ENCODE measurements around the gene DPP9.

DPP9 gene

DNA sequence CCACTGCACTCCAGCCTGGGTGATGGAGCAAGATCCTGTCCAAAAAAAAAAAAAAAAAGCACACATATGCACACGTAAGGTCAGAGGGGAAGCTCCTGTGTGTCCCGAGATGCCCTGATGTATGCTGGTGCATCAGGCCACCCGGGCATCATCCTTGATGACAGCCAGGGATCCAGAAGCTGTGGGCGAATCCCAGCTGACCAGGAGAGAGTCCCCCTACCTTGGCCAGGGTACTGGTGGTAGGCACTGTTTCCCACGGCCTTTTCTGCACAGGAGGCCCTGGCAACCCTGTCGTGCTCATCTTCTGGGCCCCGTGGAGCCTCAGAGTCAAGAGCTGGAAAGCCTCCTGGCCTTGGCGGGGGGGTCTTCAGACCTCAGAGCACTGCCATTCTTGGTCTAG, 67.5 kb downstream of the DPP9 start:
- DNase-seq (ENCODE audit: low spot score), result no peak

DNA sequence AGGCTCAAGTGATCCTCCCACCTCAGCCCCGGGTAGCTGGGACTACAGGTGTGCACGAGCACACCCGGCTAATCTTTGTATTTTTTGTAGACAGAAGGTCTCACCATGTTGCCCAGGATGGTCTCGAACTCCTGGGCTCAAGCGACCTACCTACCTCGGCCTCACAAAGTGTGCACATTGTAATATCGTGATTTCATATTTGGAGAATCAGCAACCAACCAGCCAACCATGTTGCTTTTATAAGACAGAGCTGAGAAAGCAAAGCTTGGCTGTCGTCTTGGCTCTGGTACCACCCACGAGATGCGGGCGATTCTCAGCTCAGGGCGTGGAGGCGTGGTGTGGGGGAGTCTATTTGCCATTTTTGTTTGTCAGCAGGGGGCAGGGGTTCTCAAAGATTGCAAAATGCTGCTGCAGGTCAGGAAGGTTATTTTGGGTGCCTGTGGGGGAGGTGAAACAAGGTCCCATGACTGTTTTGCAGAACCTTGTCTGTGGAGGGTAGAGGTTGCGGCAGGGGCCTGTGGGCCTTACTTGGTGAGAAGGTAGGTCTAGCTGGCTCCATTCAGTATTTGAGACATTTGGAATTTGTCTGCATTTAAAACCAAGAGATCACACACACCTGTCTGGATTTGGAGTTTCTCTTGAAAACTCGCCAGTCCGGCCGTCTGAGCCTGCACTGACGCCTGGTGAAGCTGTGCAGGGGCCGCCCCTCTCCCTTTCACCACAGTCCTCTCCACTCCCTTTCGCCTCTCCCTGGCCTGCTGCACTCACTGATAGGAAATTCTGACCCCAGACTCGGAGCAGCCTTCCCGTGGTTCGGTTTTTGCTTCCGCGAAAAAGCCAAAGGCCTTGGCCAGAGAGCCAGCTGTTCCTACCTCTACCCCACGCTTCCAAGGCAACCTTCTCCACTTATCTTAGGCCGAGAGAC, 68.9 kb downstream of the DPP9 start:
- no peak for DNase-seq (ENCODE audit: low spot score)

DNA sequence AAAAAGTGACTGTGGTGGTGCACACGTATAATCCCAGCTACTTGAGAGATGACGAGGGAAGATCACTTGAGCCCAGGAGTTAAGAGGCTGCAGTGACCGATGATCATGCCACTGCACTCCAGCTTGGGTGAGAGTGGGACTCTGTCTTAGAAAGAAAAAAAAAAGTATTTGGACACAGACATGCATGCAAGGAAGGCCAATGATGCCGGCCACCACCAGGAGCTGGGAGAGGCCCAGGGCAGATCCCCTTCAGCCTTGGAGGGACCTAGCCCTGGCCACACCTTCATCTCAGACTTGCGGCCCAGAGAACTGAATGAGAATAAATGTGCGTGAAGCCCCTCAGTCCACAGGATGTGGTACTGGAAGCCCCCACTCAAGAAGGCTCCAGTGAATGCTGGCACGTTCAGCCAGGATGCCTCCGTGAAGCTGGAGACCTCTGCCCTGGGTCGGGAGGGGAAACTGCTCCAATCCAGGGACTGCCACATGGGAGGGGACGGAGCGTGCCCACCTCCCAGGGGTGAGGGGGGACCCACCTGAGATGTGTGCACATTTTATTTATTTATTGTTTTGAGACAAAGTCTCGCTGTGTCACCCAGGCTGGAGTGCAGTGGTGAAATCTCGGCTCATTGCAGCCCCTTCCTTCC, 69.7 kb downstream of the DPP9 start:
- no peak for DNase-seq (ENCODE audit: low spot score)

DNA sequence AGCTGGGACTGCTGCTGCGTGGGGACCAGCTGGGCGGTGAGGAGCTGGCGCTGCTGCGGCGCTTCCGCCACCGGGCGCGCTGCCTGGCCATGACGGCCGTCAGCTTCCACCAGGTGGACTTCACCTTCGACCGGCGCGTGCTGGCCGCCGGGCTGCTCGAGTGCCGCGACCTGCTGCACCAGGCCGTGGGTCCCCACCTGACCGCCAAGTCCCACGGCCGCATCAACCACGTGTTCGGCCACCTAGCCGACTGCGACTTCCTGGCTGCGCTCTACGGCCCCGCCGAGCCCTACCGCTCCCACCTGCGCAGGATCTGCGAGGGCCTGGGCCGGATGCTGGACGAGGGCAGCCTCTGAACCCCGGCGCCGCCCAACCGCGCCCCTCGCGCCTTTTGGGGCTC, 71.6 kb downstream of the DPP9 start:
- no peak for DNase-seq (ENCODE audit: low spot score)

DNA sequence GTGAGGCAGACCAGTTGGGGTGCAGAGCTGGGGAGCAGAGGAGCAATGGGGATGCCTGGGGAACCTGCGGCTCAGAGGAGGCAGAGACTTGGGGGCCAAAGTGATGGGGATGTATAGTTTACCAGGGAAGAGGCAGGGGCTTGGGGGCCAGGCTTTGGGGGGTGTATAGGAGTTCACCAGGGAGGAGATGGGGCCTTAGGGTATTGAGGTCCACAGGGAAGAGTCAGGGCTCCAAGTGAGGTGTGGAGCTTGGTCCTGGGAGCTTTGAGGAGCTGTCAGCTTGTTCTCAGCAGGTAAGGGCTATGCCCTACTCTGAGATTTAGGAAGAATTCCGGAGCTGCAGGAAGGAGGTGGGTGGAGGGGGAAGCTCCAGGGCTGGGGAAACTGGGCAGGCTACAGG, 73.5 kb downstream of the DPP9 start:
- DNase-seq (ENCODE audit: low spot score), result no peak

DNA sequence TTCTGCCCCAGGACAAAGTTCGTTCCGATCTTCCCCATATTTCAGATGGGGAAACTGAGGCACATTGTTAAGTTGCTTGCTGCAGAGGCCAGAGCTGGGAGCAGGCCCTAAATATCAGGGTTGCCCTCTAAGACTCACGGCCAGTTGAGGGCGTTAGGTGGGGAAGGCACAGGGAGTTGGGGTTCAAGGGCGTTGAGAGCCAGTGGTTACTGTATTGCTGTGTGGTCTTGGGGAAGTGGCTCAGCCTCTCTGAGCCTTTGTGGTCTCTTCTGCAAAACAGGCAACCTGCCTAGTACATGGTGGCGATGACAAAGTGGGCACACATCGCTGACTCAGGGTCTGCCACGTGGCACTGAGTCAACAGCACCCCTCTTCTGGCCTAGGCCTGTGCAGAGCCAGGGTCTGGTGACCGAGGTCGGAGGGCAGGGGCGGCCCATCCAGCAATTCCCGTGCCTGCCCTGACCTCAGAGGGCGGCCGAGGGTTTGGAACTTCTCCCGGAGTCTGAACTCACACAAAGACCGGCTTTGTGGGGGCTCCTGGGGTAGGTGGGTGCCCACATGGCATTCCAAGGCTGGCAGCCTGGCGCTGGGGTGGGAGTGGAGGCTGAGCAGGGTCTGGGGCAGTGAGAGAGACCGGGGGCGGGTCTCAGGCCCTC, 74.1 kb downstream of the DPP9 start:
- DNase-seq (ENCODE audit: low spot score), result no peak

DNA sequence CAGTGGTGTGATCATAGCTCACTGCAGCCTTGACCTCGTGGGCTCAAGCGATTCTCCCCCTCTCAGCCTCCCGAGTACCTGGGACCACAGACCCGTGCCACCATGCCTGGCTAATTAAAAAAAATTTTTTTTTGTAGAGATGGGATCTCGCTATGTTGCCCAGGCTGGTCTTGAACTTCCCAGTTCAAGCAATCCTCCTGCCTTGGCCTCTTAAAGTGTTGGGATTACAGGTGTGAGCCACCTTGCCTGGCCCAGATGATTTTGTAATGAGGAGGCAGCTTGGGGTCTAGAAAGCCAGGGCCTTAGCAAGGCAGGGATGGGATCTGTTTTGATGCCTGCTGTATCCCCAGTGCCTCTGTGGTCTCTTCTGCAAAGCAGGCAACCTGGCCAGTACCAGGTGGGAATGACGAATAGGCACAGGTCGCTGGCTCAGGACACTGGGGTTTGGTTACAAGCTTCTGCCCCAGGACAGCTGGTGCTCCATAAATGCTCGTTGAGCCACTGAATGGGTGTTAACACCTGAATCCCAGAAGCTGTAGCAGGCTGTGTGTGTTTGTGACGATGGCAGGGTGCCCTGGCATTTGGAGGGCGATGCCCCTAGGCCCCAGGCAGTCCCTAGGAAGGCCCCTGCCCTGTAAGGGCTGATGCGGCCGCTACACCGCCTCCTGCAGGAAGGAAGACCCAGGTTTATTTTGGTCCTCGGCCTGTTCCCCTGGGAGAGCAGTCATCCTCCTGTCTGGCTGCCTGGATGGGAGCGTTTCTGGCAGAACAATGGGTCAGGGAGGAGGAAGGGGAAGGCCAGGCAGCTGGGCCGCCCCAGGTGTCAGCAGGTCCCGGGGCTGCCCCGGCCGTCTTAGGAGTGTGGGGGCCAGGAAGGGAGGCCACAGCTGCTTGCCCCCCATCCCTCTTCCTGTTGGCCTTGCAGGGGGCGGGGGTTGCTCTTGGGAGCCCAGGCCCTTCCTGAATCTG, 75.7 kb downstream of the DPP9 start:
- DNase-seq (ENCODE audit: low spot score), result no peak

DNA sequence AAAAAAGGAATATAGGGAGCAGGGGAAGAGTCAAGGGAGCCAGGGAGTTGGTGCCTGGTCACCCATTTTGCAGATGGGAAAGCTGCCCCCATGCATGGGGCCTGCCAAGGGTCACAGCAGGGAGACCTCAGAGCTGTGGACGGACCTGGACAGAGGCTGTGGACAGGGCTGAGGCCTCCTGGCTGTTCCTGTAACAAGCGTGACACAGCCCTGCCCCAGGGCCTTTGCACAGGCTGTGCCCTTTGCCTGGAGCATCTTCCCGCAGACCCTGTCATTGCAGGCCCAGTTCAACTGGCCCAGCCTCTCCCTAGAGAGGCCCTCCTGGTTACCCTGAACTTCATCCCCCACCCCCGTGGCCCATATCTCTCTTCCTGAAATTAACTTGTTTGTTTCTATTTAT, 77.9 kb downstream of the DPP9 start:
- no peak for DNase-seq (ENCODE audit: low spot score)

DNA sequence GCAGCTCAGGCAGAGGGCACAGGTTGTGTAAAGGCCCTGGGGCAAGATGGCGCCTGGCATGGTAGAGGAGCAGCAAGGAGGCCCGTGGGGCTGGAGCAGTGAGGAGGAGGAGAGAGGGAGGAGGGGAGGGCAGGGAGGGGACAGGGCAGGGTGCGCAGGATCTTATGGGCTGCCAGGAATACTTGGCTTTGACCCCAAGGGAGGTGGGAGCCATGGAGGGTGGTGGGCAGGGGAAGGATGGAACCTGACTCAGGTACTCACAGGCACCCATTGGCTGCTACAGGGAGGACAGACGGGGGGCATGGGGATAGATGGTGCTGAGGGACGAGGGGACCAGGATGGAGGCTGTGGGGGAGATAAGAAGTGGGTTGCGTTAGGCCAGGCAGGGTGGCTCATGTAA, 81.0 kb downstream of the DPP9 start:
- no peak for DNase-seq (ENCODE audit: low spot score)

DNA sequence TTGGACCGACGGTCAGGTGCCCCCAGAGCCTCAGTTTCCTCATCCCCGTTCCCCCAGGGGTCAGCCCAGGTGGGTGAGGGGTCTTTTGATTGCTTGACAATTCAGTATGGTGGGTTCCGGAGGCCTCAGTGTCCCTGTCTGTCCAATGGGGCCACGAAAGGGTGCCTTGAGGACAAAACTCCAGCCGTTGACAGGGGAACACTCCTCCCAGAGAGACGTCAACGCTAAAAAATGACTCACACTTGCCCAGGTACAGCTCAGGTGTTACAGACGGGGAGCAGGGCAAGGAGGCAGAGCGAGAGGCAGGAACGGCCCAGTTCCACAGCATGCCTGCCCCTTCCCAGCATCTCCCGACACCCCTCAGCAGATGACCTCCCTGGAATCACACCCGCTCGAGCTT, 82.5 kb downstream of the DPP9 start:
- DNase-seq (ENCODE audit: low spot score), result no peak

DNA sequence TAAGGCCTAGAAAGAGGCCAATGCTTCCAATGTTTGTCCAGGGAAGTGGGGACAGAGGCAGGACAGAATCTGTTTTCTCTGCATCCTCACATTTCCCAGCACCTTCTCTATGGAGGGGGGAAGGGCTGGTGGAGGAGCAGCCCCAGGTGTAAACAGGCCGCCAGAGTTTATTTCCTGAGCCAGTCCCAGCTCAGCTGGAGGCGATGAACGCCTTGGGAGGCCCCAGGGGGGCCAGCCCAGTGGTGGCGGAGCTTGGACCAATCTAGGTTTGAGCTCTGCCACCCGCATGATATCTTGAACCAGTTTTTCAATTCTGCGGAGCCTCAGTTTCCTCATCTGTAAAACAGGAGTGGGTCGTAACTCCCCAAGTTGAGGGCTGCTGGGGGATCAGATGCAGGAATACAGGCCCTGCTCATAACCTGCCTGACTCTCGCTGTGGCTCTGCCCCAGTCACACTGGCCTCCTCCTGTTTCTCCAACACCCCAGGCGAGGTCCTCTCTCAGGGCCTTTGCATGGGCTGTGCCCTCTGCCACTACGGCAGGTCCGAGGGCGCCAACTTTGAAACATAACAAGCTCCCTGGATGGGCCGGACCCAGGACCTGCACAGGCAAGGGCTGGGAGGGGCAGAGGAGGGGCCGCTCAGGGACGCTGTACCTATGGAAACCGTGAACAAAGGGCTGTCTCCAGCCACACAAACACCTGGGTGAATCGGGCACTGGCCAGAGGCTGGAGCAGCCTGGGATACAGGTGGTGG, 83.2 kb downstream of the DPP9 start:
- DNase-seq (ENCODE audit: low spot score), result no peak

DNA sequence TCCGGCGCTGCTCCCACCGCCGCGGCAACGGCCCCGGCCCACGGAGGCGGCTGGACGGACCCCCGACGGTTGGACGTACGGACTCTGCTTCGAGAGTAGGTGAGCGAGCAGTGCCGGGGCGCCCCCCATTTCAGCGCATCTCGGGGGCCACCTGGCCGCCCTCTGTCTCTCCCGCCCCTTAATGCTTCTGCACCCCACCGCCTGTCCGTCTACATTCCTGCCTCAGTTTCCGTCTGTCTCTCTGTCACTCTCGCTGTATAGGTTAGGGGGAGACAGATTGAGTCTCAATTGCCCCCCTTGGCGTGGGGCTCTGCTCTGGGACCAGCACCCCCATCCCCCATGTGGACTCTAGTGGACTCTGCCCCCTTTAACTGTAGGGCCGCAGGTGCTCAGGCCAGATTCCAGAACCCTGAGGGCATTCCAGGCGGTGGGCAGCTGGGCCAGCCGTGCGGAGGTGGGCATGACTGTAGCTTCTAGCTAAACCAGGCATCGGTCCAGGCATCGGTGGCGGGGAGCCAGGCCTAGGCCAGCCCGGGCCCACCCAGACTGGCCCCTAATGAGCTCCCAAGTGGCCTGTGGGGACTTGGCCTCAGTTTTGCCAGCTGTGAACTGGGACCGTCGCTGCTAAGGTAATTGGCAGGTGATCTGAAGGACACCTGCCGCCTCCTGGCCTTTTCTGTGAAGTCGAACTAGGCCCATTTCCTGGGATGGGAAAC, 84.0 kb downstream of the DPP9 start:
- no peak for DNase-seq (ENCODE audit: low spot score)

DNA sequence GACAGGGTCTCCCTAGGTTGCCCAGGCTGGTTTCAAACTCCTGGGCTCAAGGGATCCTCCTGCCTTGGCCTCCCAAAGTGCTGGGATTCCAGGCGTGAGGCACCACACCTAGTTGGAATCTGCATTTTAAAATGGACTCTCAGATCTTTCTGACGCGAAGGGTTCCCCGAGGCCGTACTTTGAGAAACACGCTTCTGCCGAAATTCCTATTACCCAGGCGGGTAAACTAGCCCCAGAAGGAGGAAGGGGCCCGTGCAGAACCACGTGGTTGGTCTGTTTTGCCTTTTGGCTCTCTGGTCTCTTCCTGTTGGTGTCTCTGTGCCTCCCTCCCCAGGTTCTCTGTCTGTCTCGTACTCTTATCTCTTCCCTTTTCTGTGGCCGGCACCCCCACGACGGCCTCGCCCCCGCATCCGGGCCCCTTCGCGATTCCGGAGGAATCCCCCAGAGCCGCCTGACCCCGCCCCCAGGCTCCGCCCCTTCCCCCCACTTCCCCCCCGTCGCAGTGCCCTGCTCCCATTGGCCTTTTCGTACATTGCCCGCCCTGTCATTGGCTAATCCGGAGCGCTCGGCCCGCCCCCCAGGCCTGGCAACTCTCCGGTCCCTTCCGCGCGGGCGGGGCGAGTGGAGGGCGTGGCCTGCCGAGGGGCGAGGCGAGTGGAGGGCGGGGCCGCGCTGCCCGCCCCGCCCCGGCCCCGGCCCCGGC, 84.7 kb downstream of the DPP9 start, which contains the start of gene TNFAIP8L1:
TNFAIP8L1 (plus strand) TSS at position 689 of the 703 bp plus-strand sequence. CDS start 12,354 bp downstream, outside the sequence.
- DNase-seq (ENCODE audit: low spot score), result peak; percentile 100

DNA sequence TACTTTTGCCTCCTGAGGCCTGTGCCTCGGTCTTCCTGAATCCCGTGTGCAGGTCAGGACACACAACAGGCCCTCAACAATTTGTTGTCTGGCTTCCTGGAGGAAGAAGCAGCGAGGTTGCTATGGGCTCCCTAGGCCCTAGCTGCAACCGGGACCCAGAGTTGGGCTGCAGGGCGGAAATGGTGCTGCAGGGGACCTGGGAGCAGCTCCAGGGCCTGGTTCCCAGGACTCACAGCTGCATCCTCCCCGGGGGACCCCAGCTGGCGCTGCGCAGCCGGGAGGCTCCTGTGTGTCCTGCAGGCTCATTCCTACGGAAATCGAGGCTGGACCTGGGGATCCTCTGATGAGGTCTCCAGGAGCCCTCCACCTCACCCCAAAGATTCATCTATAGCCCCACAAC, 85.3 kb downstream of the DPP9 start:
- no peak for DNase-seq (ENCODE audit: low spot score)

DNA sequence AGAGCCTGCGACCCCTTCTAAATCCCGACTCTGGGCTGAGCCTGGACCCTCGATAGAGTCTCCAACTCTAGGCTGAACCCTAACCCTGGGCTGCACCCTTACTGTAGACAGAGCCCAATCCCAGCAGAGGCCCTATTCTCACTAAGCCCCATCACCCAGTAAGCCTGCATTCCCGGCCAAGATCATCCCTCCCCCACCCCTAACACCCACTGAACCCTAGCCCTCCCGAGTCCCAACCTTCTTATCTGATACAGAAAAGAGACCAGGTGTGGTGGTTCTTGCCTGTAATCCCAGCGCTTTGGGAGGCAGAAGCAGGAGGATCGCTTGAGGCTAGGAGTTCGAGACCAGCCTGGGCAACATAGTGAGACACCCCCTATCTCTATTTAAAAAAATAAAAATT, 86.9 kb downstream of the DPP9 start:
- no peak for DNase-seq (ENCODE audit: low spot score)

DNA sequence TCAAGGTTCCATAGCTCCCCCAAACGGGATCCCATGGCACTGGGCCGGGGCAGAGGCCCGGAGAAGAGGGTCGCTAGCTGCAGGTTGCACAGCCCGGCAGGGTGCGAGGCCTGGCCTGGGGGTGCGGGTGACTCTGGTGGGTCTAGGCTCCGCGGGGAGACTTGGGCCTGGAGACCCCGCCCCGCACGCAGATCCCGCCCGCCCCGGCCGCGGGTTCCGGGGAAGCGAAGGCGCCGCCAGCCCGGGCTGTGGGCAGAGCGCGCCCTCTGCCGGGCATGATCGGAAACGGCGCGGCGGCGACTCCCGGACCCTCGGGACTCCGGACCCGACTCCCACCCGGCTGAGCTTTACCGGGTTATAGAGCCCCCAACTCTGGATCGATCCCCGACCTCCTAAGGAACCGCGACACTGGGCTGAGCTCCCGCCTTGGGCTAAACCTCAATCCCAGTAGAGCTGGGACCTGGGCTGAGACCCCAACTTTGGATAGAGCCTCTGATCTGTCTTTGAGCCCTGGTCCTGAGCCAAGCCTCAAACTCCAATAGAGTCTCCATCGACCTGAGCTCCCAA, 87.4 kb downstream of the DPP9 start:
- peak; percentile 89 for DNase-seq (ENCODE audit: low spot score)

DNA sequence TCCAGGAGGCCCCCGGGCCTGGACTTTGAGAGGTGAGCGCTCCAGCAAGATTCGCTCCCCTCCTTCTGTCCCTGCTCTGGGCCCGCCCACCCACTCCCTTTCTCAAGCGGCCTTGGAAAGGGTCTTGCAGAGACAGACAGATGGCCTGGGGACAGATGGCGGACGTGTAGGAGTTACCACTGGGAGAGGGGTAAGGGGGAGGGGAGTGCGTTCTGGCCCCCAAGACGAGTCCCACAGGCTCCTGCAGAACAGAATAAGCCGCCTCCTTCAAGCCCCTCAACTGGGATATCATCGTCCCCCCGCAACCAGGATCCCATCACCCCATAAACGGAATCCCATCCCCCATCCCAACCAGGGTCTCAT, 87.9 kb downstream of the DPP9 start:
- DNase-seq (ENCODE audit: low spot score), result no peak

DNA sequence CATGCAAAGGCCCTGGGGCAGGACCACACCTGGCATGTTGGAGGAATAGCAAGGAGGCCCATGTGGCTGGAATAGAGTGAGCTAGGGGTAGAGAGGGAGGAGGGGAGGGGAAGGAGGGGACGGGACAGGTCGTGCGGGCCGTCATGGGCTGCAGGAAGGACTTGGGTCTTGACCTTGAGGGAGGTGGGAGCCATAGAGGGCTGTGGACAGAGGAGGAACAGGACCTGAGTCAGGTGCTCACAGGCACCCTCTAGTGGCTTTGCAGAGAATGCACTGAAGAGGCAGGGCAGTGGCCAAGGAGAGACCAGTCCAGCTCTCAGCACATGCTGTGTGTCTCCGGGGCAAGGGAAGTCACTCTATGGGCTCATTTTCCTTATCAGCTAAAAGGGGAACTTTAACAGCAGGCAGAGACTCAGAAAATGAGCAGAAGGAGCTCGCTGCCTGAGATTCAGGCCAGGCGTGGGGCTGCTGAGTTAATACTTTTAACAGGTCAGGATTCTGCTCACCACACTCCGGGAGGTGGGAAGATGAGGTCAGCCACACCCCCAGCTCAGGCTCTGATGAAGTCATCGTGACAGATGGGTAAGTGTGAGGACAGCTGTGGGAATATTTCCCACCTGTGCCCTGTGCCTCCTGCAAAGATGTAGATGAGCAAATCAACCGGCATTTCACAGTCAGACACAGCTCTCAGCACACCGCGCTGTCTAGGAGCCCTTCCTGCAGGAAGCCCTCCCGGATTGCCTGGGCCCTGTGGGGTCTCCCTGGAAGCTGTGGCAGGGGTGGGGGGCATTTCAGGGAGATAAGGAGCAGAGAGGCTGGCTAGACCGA, 90.3 kb downstream of the DPP9 start:
- DNase-seq (ENCODE audit: low spot score), result peak; percentile 71

All from AG20443 (cell line).